GM18873 (cell line): ENCODE results near the gene SLC66A1.

Experiments
- ATAC-seq: cut with Tn5 transposase; IDR thresholded peaks from one replicate; pipeline ENCODE4 v1.9.1; 2021; ENCODE audit warnings: mild to moderate bottlenecking, moderate library complexity, moderate number of reproducible peaks; ENCODE audit not compliant: unreplicated experiment, low FRiP score

SLC66A1 gene

GRCh38 chr1:19359357-19359756 lies 47.2 kb downstream of the SLC66A1 start:
- ATAC-seq: no peak

GRCh38 chr1:19360016-19360415 lies 47.9 kb downstream of the SLC66A1 start:
- no peak for ATAC-seq

- no peak for ATAC-seq
Measured at GRCh38 chr1:19360432-19360831, 48.3 kb downstream of the SLC66A1 start.

- ATAC-seq: no peak
Measured at GRCh38 chr1:19360843-19361610, 48.9 kb downstream of the SLC66A1 start.

GRCh38 chr1:19361611-19362147 lies 49.6 kb downstream of the SLC66A1 start:
- ATAC-seq: no peak

- no peak for ATAC-seq
Measured at GRCh38 chr1:19363536-19364152, 51.5 kb downstream of the SLC66A1 start.

- no peak for ATAC-seq
Measured at GRCh38 chr1:19365721-19366120, 53.6 kb downstream of the SLC66A1 start.

GRCh38 chr1:19366599-19367536 lies 54.7 kb downstream of the SLC66A1 start:
- no peak for ATAC-seq

GRCh38 chr1:19367584-19368041 lies 55.5 kb downstream of the SLC66A1 start:
- no peak for ATAC-seq

GRCh38 chr1:19368050-19368449 lies 55.9 kb downstream of the SLC66A1 start:
- ATAC-seq: no peak

- no peak for ATAC-seq
Measured at GRCh38 chr1:19368964-19369363, 56.8 kb downstream of the SLC66A1 start.

- no peak for ATAC-seq
Measured at GRCh38 chr1:19369396-19370090, 57.4 kb downstream of the SLC66A1 start.

- ATAC-seq: no peak
Measured at GRCh38 chr1:19370453-19371170, 58.5 kb downstream of the SLC66A1 start.

GRCh38 chr1:19371226-19372135 lies 59.4 kb downstream of the SLC66A1 start:
- ATAC-seq: no peak

GRCh38 chr1:19372136-19372514 lies 60.0 kb downstream of the SLC66A1 start:
- ATAC-seq: no peak

GRCh38 chr1:19372602-19373001 lies 60.5 kb downstream of the SLC66A1 start:
- ATAC-seq: no peak

GRCh38 chr1:19373211-19374082 lies 61.3 kb downstream of the SLC66A1 start:
- no peak for ATAC-seq
